ENCODE data around the gene GLS.

- no peak for TF ChIP-seq CTCF (conservative IDR thresholded peaks at IDR 0.05; ENCODE audit: low read length)
- TF ChIP-seq EZH2phosphoT487 (IDR thresholded peaks at IDR 0.05; ENCODE audit: borderline replicate concordance) = no peak
These were observed 31.2 kb downstream of the GLS start for GRCh38 chr2:190911813-190912212.

All from Loucy (cell line).